NCI-H82 treated with DMSO at 0.1 percent for 48 hours (cell line): ENCODE measurements around the gene SH3TC1.

Experiments
- DNase-seq: peaks from one replicate; lab custom pipeline; 2025; ENCODE audit not compliant: unreplicated experiment; lab: John Stamatoyannopoulos, UW

SH3TC1 gene

GRCh38 chr4:8286719-8287342 is 87.7 kb downstream of the SH3TC1 start:
- no peak for DNase-seq

DNA sequence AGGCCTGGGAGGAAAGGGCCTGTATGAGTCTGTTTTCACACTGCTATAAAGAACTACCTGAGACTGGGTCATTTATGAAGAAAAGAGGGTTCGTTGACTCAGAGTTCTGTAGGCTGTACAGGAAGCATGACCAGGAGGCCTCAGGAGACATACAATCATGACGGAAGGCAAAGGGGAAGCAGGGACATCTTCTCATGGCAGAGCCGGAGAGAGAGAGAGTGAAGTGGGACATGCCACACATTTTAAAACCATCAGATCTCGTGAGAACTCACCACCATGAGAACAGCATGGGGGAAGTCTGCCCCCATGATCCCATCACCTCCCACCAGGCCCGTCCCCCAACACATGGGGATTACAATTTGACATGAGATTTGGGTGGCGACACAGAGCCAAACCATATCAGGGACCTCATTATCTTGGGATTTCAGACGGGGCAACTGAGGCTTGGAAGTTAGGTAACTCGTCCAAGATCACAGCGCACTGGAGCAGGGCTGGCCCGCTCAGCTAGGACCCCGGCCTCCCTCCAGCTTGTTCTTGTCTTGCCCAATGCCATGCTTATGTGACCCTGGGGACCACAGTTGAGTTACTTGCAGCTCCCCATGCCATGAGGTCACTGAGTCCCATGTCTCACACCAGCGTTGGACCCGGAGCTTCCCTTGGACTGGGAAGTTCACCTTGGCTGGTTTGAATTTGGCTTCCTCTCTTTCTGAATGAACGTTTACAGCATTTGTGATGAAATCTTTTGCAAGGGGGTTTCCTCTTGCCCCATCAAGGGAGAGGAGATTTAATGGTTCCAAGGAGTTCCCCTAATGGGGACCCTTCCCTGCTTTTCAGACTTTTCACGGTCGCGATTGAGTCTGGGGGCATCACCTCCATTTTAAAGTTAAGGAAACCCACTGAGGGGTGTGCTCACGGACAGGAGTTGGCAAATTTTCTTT is 88.5 kb downstream of the SH3TC1 start:
- DNase-seq = no peak

GRCh38 chr4:8289151-8289750 is 90.2 kb downstream of the SH3TC1 start:
- DNase-seq = no peak

DNA sequence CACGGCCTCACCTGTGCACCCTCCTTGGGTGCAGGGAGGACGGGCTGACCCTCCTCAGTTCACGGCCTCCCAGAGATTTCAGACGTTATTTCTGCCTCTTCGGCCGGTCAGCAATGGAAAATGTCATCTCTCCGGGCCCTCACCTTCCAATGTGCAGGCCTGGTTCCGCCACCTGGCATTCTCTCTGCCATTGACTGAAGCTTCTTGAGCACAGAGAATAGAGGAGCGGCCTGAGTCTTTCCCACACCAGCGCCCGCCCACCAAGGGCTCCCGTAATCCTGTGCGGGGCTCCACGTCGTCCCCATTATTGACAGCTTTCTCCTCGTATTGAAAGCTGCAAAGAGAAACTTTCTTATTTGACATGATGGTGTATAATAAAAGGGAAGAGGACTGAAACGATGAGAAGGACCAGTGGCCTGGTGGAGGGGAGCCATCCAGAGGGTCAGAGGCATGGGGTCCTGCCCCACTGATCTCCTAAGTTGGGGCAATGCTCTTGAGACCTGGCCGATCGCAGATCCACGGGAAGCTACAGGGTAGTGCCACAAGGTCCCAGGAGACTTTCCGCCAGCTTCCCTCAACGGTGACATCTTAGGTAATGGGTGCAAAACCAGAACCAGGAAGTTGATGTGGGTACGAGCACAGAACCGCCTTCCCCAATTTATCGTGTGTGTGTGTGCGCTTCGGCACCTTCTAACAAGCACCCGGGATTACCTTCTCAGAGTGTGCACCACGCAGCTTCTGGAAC is 91.0 kb downstream of the SH3TC1 start:
- DNase-seq = no peak

- no peak for DNase-seq
Measured at GRCh38 chr4:8290701-8290970, 91.5 kb downstream of the SH3TC1 start.
